ELR (cell line): ENCODE measurements around the gene MGMT.

Experiments
- DNase-seq: peaks from one replicate; pipeline ENCODE4 v3.0.0-alpha.2; 2015; ENCODE audit warnings: low read depth

MGMT gene

DNA sequence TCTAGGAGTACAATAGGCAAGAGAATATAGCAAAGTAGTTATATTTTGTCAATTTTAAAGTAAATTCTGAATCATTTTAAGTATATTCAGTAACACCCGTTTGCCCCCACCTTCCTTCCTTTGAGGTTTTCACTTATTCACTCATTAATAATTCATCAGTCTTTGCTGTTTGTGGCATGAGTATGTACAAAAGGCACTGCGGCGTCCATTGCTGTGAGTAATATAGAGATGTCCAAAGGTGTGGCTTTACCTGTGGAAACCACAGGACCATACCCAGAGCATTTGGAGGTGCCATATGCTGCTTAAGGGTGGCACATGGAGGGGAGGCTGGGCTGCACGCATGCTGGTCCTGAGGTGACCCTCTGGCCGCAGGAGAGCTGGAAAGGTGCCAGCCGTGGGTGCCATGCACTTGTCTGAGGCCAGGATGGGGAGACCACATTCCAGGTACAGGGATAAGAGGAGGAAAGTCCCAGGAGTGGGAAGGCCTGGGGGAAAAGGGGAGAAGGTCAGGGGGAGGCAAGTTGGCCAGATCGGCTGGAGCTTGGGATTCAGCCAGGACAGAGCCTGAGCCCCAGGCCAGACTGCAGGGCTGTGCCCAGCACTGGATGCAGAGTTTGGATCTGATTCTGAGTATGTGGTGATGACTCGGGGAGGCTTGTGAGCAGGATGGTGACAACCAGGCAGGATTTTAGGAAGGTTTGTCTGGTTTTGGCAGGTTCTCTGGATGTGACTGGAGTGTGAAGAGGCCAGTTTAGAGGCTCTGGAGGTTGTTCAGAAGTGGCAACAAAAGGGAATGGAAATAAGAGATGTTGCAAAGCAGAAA lies 223.4 kb downstream of the MGMT start:
- DNase-seq: no peak

DNA sequence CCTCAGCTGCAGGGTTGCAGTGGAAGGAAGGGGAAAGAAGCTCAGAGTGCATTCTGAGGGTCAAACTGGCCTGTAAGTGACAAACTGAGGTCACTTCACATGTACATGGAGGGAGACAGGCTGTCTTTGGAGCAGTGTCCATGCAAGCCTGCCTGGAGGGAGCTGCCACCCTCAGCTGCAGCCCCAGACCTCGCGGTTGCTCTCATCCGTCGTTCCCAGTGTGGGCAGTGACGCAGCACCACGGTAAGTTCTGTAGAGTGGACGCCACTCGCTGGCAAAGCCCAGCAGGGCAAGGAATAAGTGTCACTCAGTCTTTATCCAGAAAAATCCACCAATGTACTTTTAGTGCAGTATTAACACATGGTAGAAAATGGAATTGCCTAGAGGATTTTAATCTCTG lies 225.7 kb downstream of the MGMT start:
- DNase-seq: no peak

DNA sequence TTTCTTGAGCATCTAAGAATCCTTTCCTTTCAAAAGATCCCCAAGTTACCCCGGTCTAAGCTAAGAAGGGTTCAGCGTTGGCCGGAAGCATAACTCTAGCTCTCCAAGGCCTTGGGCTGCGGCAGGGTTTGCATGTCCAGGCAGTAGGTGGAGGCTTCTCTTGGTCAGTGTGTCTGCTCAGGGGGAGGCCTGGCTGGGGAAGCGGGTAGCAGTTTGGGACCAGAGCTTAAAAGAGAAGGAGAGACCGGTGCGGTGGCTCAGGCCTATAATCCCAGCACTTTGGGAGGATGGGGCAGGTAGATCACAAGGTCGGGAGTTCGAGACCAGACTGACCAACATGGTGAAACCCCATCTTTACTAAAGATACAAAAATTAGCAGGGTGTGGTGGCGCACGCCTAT lies 226.3 kb downstream of the MGMT start:
- no peak for DNase-seq

DNA sequence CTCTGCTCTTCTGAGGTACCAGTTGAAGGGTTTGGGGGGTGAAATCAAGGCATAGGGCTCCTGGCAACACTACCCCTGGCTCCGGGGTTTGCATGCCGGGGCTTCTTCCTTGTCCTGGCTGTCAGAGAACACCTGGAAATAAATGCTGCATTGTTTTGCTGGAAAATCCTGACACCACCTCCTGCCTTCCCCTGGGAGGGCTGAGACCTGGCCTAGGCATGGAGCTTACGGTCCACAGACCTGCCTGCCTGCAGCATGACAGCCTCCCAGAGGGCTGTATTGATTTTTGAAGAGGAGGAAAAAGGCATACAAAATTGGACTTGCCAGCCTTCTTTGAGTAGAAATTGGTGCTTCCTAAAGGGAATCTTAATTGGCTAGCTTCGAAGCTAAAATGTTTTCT lies 227.1 kb downstream of the MGMT start:
- DNase-seq: no peak

DNA sequence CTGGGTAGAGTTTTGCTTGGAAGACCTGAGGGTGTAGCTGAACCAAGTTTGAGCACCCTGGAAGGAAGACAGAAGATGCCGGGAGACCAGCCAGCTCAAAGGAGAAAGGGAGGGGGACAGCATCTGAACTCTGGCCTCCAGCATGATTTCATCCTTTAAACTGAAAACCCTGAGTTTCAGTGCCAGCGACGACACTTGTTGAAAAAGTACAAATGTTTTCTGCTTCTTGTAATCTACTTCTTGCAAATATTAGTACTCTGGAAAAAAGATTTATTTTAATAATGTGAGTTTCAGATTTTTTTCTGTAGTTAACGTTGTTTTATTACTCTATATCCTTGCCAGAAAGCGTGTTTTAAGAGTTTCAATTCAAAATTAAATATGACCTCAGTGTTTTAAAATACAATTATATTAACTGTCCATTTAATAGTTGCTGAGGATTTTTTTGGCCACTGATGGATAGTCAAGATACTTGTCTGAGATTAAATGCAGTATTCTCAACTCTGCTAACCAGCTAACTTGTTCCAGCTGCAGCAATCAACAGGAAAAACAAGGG lies 227.7 kb downstream of the MGMT start:
- DNase-seq: no peak

DNA sequence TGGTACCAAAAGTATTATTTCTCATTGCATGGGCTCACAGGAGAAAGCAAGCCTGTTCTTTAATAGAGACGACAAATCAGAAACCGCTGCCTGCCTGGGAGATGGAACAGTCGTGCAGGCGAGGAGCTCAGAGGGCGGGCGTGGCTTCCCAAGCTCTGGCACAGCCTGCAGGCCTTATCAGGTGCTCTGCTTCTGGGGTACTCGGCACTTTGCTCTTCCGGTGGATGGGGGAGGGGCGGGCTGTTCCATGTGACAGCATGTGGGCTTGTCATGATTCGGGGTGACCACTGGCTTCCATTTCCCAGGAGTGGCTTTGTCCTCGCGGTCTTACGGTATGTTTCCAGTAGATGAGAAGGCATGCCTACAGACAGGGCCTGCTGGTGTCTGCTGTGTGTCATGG lies 228.6 kb downstream of the MGMT start:
- no peak for DNase-seq

DNA sequence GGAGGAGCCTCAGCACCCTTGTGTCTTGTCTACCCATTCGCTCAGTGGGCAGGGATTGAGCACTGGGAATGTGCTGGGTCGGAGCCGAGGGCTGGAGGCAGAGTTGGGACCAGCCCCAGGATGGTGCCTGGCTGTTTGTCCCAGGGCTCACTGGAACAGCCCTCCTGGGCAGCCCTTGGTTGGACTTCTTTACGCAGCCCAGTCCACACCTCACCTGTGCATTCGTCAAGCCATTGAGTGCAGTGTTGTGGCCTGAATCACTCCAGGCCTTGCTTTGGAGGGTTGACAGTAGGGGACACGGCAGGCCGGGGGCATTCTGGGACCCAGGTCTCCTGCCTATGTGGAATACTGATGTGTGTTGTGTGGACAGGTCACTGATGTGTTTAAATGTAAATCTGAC lies 229.6 kb downstream of the MGMT start:
- DNase-seq: no peak

DNA sequence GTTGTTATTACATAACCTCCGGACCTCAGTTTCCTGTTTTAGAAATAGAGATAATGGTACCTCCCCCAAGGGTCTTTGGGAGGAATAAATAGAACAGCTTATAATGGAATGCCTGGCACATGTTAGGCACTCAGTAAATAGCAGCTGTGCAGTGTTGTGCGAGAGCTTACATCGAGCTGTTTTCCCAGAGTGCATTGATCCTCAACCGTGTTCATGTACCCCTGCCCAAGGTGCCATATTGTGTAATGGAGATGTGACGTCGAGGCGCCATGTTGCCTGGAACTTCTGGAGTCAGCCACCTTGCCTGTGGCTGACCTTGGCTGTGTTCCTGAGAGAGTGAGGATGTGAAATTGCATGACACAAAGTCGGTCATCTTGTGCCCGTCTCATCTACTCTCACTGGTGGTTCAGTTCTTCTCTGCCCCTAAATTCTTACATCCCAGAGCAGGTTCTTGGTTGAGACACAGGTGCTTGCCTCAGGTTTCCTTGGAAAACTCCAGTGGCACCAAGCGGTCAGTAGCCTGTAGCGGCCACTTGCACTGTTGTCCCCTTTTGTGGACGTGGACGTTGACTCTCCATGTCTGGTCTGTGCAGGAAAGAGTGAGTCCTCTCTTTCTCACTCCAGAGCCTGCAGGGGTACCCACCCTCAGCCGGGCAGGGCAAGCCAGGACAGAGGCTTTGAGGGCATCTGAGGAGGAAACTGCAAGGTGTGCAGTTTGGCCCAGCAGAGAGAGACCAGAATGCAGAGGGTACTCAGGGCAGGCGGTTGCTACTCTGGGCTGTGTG lies 230.6 kb downstream of the MGMT start:
- DNase-seq: no peak

DNA sequence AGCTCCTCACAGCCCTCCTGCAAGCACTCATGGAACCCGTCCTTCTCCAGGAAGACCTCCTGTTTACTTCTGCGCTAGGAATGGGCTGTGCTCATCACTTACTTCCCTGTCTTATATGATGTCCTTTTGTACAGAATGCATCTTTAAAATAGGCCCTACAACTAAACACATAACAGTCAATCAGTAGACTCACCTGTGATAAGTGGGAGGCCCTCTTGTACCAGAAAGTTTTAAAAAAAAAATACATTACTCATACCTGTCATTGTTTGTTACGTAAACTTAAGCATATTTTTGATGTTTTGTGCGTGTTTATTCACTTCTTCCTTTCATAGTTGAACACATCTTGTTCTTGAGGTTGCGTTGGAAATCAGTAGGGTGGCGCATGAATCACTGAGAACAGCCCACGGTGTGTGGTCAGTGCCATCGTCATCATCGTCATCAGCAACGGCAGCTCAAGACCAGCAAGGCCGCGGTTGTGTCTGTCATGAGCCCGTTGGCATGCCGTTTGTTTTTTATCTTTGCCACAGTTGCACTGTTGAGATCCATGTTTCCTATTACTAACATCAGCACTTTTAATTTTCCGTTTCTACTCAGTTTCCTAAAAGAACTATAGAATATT lies 232.8 kb downstream of the MGMT start:
- DNase-seq: no peak

DNA sequence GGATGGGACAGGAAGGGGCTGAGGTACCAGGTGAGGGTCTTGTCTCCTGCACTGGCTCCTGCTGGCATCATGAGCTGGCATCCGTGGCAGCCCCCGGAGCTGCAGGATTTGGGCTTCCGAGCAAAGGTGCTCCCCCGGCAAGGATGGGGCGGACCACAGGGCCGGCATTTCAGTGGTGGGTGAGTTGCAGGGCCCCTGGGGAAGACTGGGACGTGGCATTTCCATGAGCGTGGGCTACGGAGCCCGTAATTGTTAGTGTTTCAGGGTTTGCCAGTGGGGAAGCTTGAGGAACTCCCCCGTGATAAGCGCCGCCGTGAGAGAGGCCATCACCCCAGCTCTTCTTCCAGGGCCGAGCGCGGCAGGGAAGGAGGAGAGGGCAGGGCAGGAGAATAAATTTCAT lies 235.6 kb downstream of the MGMT start:
- no peak for DNase-seq

DNA sequence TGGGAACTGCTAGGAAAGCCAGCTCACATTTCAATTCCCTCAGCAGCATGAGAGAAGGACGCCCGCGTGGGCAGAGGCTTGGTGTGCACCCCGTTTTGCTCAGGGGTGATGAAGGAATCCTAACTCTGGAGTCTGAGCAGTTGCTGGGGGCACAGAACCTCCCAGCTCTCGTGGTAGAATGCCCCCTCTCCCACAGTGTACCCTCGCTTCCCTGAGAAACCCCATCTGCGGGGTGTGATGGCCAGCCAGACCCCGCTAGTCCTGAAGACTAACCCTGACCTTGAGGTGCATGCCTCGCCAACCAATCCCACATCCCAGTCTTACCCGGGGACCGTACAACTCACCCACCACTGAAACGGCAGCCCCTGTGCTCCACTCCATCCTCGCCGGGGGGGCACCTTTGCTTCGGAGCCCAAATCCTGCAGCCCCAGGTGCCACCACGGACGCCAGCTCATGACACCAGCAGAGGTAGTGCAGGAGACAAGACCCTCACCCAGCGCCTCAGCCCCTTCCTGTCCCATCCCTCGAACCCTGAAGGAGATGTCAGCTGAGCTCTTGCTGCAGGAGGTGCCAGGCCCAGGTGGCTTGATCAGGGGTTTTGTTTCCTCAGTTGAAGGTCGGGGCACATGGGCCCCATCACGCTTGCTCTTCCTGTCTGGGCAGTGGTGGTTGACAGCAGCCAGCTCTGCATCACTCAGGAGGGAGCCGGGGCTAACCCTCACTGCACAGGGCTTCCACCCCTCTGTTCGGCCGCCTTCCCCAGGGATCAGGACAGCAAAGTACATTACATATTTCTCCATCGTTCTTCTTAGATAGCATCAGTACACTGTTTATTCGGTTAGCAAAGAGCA lies 236.5 kb downstream of the MGMT start:
- no peak for DNase-seq

DNA sequence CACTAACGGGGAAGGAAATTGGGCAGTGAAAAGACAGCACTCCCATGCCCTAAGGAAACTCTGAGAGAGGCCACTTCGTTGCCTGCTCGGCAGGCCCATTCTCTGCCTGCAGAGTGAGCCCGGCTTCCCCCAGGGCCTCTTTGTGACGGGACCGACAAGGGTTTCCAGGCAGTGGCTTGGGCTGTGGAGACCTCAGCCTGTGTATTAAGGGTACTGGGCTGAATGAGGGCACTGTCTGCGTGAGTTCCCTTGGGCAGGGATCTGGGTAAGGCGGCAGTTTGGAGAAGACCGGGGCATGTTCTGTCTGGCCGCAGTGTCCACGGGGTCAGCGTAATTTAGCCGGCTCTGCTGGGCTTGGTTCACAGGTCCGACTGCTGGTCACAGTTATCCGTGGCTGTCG lies 237.2 kb downstream of the MGMT start:
- DNase-seq: no peak

DNA sequence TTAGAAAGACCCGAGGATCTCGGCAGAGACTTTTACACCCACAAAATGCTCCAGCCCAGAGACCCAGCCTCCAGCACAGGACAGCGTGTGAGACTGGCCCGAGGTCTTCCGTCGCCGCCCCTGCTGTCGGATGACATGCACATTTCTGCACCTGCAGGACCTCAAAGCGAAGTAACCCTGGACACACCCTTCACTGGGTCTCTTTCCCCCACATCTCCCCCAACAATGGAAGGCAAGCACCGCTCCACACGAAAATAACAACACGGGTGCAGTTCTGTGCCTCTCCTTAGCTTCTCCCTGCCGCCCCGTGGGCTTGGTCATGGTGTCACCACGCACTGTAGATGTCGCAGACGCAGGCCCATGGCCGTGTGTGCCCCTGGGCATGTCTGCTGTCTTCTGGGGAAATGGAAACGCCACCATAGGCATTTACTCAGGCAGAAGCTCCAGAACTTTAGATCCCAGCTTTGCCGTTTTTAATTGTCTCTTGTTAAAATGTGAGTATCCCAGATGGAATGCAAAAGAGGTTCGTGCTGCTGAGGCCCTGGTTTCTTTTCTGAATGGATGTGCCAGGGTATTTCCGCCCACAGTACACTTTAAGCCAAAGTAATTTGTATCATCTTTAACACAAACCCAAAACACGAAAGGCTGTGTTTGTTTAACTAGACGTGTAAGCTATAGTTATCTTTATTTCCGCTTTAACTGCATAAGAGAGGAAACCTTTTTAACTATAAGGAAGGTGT lies 237.9 kb downstream of the MGMT start:
- no peak for DNase-seq

DNA sequence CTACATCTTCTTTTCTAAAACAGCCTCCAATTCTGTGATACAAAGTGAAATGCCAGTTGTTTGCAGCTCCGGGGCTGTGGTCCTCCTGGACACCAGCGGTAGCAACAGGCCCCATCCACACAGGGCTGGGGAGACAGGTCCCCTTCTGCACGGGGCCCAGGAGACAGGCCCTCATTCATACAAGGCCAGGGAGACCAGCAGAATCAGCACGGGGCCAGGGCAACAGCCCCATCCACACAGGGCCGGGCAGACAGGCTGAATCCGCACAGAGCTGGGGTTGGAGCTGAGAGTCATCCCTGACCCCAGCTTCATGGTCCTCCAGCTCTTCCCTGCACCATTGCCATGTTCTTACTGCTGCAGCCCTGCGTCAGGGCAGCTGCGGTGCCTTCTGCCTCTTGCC lies 238.6 kb downstream of the MGMT start:
- no peak for DNase-seq

DNA sequence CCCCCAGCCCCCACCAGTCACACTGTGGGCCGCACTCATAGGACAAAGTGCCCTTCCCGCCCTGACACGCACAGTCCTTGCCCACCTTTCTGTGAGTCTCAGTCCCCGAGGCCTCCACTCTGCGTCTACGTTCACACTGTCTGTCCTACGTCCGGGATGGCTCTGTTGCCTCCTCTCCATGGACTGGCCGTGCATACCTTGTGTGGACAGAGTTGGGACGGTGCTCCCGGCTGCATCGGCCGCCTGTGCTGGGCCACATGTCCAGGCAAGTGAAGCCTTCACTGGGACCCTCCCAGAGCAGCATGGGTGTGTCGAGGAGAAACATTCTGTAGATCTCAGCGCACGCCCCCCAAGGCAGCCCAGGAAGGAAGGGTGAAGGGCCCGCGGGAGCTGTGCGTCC lies 239.0 kb downstream of the MGMT start:
- no peak for DNase-seq

DNA sequence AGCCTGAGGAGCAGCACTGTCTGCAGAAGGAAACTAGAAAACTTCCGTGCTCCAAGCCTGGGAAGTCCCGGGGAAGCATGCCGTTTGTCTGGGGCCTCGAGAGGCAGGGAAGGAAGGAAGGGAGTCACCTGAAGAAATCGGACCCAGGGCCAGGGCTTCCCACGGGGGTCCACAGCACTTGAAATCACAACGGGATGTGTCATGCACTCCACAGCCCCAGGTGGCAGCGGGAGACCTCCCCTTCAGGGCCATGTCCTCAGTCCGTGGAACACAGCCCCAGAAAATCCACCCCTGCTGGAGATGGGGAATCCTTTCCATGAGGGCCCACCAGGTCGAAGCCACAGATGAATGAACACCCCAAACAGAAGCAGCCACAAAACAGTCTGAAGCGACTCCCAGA lies 239.5 kb downstream of the MGMT start:
- no peak for DNase-seq

DNA sequence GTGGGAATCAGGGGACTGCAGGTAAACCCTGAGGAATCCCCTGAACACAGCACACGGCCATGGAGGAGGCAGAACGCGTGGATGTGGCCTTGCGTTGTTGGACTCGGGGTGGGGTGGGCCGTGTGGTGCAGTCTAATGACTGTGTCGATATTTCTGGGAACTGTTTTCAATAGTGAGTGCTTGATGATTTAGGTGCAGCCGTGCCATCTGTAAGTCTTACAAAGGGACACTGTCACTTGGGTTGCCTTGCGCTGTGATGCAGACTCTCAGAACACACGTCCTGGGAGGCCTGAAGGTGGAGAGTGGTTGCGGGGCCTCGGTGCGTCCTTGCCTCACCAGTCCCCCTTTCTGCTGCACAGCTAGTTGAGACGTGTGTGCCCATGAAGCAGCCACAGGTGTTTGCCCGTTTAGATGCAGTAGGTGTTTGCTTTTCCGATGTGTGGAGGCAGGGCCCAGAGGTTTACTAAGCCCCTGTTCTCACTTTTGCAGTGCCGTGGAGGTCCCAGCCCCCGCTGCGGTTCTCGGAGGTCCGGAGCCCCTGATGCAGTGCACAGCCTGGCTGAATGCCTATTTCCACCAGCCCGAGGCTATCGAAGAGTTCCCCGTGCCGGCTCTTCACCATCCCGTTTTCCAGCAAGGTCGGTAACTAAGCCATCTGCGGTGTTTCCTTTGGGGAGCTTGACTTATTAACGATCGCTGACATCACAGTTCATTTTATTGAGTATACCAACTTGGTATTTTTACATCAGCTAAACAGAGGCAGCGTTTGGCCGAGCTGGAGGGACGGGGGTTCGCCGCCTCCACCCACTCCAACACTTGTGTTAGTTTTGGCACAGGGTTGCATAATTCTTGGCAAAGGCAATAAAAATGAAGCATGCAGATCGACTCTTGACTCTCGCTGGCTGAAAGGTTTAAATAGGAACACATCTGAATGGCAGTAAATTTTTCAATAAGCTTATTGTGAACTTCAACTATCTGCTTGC lies 240.7 kb downstream of the MGMT start:
- DNase-seq: no peak

DNA sequence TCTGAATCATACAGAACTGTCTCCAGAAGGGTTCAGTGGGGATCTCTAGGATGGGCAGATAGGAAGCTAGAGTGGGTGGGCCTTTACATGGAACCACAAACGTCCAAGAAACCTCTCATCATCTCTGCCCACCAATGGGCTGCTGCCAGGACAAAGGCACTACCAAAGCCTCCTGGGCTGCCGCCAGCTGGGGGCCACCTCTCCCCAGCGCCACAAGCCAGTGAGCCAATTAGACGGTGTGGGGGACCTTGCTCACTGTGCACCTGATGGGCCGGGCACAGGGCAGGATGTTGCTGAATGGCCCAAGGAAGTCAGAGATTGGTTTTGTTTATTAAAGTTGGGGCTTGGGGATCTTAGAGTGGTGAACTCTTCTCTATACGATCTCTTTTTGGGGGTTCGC lies 242.1 kb downstream of the MGMT start:
- DNase-seq: no peak

DNA sequence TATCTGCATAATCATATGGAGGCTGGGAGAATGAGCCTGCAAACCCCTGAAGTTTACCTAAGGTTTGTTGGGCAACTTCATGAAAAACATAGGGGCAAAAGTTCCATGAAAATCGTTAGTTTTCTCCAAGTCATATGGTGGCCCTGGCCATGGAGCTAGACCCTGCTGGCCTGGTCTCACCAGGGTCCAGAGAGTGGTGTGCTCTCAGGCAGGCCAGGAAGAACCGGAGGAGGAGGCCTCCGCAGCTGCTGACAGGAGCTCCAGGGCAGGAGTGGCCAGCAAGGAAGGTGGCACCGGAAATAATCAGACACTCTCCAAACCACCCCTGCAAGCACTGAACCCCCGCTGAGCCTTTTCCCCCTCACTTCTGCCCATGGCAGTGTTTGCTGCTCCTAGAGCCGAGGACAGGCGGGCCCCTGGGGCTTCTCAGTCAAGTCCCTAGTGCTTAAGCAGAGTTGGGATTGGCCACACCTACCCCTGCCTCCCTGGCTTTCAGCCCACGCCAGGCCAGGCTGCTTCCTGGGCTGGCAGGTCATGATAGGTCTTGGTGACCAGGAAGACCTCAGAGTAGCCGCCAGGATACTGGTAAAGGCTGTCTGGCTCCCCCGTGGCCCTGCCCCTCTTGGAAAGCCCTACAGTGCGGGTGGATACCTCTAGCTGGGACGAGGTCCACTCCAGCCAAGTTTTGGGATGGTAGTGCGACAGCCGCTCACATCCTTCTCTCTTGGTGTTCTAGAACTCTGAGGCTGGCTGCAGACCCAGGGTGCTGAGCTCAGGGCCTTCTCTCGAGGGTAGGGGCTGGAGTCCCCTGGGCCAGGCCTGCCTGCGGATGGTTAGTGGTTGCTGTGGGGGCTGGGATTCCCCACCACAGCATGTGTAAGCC lies 242.8 kb downstream of the MGMT start:
- DNase-seq: no peak
